GM12864 (cell line): ENCODE data around the gene TPSB2.
"Not testable (repeated sequence)": the region's sequence is repeated elsewhere in the genome, so short reads cannot be mapped to it uniquely, and the experiment has no call there.

Experiments used
- DNase-seq: peaks from one replicate; pipeline ENCODE4 v3.0.0-alpha.2; 2011; ENCODE audit warnings: low read depth
- H3K4me3 ChIP-seq: 2 replicates; pipeline ENCODE4 v1.5.1; 2011; ENCODE audit warnings: mild to moderate bottlenecking, low read depth, low read length, control low read depth
- TF ChIP-seq, protein P1 (sequence below): IDR thresholded peaks from 2 replicates; pipeline ENCODE4 v1.5.1; 2011; ENCODE audit warnings: low read depth, mild to moderate bottlenecking, moderate library complexity, low read length, control low read depth, inconsistent platforms; ENCODE audit errors: missing control alignments

TPSB2 gene

DNA sequence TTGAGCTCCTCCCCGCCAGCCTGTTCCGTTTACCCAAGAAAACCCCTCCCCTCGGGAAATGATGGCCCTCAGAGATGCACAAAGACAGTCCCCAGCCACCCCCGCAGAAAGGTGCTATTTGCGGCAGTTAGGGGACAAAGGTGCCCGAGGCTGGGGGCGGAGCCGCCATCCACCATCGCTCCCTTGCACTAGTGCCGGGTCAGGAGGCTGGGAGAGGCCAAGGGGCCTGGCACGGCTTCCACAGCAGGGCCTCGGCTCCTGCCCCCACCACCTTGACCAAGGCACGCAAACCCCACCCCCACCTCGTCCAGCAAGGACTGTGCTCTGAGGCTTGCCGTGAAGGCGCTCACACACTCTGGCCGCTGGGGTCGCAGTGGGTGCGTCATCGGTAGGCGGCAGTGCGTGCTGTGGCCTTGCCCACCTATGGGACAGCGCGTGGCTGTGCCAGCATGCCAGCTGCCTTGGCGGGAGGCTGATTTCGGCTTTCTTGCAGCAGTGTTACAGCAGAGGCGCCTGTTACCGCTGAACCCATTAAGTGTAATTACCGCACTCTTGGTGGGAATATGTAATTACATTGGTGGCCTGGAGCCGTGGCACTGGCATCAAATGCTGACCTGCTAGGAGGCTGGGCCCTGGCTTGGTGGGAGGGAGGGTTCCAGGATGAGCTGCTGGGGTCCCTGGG is 36.7 kb downstream of the TPSB2 start:
- H3K4me3 ChIP-seq = no peak overlapping the region
- no peak for DNase-seq
- TF ChIP-seq, protein P1, sequence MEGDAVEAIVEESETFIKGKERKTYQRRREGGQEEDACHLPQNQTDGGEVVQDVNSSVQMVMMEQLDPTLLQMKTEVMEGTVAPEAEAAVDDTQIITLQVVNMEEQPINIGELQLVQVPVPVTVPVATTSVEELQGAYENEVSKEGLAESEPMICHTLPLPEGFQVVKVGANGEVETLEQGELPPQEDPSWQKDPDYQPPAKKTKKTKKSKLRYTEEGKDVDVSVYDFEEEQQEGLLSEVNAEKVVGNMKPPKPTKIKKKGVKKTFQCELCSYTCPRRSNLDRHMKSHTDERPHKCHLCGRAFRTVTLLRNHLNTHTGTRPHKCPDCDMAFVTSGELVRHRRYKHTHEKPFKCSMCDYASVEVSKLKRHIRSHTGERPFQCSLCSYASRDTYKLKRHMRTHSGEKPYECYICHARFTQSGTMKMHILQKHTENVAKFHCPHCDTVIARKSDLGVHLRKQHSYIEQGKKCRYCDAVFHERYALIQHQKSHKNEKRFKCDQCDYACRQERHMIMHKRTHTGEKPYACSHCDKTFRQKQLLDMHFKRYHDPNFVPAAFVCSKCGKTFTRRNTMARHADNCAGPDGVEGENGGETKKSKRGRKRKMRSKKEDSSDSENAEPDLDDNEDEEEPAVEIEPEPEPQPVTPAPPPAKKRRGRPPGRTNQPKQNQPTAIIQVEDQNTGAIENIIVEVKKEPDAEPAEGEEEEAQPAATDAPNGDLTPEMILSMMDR = no peak

DNA sequence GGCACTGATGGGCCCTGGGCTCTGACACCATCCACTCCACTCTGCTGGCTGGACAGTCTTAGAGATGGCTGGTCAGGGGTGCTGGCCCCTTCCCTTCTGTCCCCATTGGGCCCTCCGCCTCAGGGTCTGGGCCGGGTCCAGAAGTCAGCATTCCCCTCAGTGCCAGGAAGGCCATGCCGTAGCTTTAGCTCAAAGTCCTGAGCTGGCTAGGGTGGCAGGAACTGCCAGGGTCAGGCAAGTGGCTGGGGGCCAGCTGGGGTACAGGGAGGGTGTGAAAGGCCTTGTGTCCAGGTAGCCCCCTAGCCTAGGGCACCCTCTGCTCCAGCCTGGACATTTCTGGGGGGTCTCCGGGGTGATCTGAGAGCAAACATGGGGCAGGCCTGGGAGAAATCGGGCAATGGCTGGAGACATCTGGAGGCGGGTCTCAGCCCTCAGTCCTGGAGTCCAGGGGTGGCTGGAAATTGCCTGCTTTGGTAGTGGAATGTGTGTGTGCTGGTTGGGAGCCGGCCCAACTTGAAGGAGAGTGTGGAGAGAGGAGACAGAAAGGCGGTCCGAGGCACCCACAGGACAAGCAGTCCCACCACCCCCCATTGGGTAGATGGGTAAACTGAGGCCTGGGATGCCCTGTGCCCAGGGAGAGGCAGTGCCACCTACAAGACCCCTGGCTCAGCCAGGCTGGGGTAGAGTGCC is 37.5 kb downstream of the TPSB2 start:
- TF ChIP-seq, protein P1 = no peak
- H3K4me3 ChIP-seq = no peak overlapping the region

DNA sequence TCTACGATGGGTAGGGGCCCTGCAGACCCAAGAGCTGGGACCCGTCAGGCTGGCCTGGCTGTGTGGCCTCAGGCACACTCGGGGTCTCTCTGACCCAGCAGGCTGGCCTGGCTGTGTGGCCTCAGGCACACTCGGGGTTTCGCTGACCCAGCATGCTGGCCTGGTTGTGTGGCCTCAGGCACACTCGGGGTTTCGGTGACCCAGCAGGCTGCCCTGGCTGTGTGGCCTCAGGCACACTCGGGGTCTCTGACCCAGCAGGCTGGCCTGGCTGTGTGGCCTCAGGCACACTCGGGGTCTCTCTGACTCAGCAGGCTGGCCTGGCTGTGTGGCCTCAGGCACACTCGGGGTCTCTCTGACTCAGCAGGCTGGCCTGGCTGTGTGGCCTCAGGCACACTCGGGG is 39.2 kb downstream of the TPSB2 start:
- DNase-seq, H3K4me3 ChIP-seq: not testable (repeated sequence)

More for the DNA sequence above, 37.5 kb downstream of the TPSB2 start:
- DNase-seq = no peak

DNA sequence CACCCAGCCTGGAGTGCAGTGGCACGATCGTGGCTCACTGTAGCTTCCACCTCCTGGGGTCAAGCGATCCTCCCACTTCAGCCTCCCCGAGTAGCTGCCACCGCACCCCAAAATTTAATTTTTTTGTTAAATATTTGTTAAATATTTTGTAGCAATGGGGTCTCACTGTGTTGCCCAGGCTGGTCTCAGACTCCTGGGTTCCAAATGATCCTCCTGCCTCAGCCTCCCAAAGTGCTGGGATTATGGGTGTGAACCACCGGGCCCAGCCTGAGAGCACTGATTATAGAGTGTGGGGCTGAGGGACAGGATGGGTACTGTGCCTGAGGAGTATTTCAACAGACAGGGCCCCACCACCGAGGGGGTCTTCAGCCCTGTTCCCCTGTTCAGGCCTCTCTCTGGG is 40.5 kb downstream of the TPSB2 start:
- no peak for DNase-seq
- H3K4me3 ChIP-seq = no peak overlapping the region
- TF ChIP-seq, protein P1 = no peak

DNA sequence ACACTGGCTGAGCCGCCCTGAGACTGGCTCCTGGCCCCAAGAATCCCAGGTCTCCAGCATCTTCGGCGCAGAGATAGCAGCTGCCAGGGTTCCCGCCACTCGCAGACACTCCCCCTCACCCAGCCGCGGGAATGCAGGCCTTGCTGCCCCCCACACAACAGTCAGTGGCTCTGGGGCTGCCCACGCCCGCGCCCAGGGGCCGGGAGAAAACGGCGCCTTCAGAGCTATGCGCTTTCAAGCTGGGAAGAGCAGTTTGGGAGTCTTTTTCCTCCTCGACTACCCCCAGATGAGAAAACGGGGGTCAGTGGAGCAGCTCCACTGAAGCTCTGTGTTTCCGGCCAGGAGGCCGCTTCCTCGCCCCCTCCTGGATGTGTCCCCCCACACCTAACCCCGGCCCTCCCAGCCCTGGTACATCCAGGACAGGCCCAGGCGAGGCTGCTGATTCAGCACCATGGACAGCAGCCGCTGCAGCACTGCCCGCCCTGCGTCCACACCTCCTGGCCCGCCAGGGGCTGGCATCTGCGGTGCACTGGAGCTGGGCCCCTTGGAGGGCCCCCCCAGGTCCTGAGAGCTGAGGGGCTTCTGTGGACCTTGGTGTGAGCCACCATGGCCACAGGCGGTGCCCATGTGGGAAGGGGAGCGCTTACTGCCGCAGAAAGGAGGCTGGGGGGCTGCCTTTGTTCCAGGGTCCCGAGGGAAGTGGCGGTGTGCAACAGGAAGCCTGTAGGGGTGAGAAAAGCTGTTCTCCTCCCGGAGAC is 41.4 kb downstream of the TPSB2 start:
- TF ChIP-seq, protein P1 = no peak
- DNase-seq = no peak
- H3K4me3 ChIP-seq = no peak overlapping the region

DNA sequence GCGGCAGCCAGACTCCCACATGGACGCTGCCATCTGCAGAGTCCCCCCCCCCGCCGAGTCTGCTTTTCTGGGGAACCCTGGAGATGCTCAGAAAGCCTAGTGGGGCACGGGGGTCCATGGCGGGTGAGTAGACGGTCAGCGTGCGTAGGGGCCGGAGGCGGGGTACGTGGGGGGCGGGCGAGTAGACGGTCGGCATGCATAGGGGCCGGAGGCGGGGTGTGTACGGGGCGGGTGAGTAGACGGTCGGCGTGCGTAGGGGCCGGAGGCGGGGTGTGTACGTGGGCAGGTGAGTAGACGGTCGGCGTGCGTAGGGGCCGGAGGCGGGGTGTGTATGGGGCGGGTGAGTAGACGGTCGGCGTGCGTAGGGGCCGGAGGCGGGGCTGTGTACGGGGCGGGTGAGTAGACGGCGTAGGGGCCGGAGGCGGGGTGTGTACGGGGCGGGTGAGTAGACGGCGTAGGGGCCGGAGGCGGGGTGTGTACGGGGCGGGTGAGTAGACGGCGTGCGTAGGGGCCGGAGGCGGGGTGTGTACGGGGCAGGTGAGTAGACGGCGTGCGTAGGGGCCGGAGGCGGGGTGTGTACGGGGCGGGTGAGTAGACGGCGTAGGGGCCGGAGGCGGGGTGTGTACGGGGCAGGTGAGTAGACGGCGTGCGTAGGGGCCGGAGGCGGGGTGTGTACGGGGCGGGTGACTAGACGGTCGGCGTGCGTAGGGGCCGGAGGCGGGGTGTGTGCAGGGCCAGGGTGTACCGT is 44.4 kb downstream of the TPSB2 start:
- DNase-seq, H3K4me3 ChIP-seq: not testable (repeated sequence)

DNA sequence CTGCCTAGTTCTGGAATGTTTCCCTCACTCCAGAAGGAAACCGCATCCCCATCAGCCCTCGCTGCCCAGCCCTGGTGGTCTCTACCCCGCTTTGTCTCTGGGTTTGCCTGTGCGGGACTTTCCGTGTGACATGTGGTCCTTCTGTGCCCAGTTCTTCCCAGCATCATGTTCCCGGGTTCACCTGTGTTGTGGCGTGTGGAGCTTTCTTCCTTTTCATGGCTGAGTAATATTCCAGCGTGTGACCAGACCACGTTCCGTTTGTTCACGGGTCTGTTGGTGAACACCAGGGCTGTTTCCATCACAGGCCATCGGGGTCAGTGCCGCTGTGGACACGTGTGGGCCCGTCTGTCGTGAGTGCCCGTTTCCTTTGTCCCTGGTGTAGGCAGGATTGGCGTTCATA is 45.0 kb downstream of the TPSB2 start:
- no peak for DNase-seq
- TF ChIP-seq, protein P1 = no peak
- H3K4me3 ChIP-seq = no peak overlapping the region
